Skeletal muscle cell (primary cell): ENCODE results near the gene CMIP.

Source experiments
- DNase-seq: peaks from one replicate; pipeline ENCODE4 v3.0.0-alpha.2; 2010; ENCODE audit warnings: low read depth
- H3K4me3 ChIP-seq: 2 replicates; pipeline ENCODE4 v1.5.1; 2011; ENCODE audit warnings: low read depth, mild to moderate bottlenecking, control low read depth, low read length, moderate library complexity

Gene CMIP

GRCh38 chr16:81695321-81696165 is 250.9 kb downstream of the CMIP start:
- DNase-seq = no peak
- H3K4me3 ChIP-seq = no peak overlapping the region

GRCh38 chr16:81696166-81696960 is 251.8 kb downstream of the CMIP start:
- no peak for DNase-seq
- H3K4me3 ChIP-seq = no peak overlapping the region

GRCh38 chr16:81696961-81697615 is 252.5 kb downstream of the CMIP start:
- H3K4me3 ChIP-seq = no peak overlapping the region
- DNase-seq = no peak

GRCh38 chr16:81697616-81698309 is 253.2 kb downstream of the CMIP start:
- DNase-seq = no peak
- H3K4me3 ChIP-seq = no peak overlapping the region

- DNase-seq = no peak
- H3K4me3 ChIP-seq = no peak overlapping the region
These were observed 253.7 kb downstream of the CMIP start for GRCh38 chr16:81698310-81698641.

GRCh38 chr16:81699596-81699995 is 255.0 kb downstream of the CMIP start:
- no peak overlapping the region for H3K4me3 ChIP-seq
- DNase-seq = no peak

GRCh38 chr16:81700071-81700779 is 255.6 kb downstream of the CMIP start:
- no peak overlapping the region for H3K4me3 ChIP-seq
- no peak for DNase-seq

- no peak overlapping the region for H3K4me3 ChIP-seq
- DNase-seq = no peak
These were observed 256.2 kb downstream of the CMIP start for GRCh38 chr16:81700780-81701165.

GRCh38 chr16:81701296-81701970 is 256.8 kb downstream of the CMIP start:
- H3K4me3 ChIP-seq = no peak overlapping the region

GRCh38 chr16:81702506-81702905 is 257.9 kb downstream of the CMIP start:
- H3K4me3 ChIP-seq = no peak overlapping the region
- no peak for DNase-seq

More at GRCh38 chr16:81701296-81701970, 256.8 kb downstream of the CMIP start:
- DNase-seq = no peak

GRCh38 chr16:81703177-81704155 is 258.9 kb downstream of the CMIP start:
- peak; percentile 81 for DNase-seq
- H3K4me3 ChIP-seq = peak overlapping the region; percentile 27

GRCh38 chr16:81705261-81705660 is 260.7 kb downstream of the CMIP start:
- no peak overlapping the region for H3K4me3 ChIP-seq
- no peak for DNase-seq

- no peak overlapping the region for H3K4me3 ChIP-seq
- DNase-seq = no peak
These were observed 262.0 kb downstream of the CMIP start for GRCh38 chr16:81706327-81707295.

GRCh38 chr16:81707411-81708265 is 263.0 kb downstream of the CMIP start:
- peak; percentile 25 for DNase-seq
- H3K4me3 ChIP-seq = no peak overlapping the region

GRCh38 chr16:81708266-81709015 is 263.8 kb downstream of the CMIP start:
- no peak overlapping the region for H3K4me3 ChIP-seq
- DNase-seq = no peak
